Measurements from ENCODE around the gene CHMP6. TPM values are rescaled to one million over a fixed set of nuclear protein-coding genes. Genes with fewer than 3 reads are reported as not detected.

The CHMP6 gene
- total RNA-seq, 2 donors from 2014 or later = 28.4 to 32.5 TPM

- H3K36me3 ChIP-seq (ENCODE audit: control insufficient read depth, insufficient read depth, low read length) = no peaks in the 10 kb centered on the region
- H3K36me3 Mint-ChIP-seq (ENCODE audit: low read depth) = peaks cover 13% of the 10 kb centered on the region
- no peak overlapping the region for H3K4me3 Mint-ChIP-seq
- H3K27ac Mint-ChIP-seq = peak overlapping the region; percentile 70
- H3K27ac ChIP-seq (ENCODE audit: low read depth, low read length) = peak overlapping the region; percentile 55
- H3K27me3 Mint-ChIP-seq (ENCODE audit: insufficient read depth) = no peaks in the 10 kb centered on the region
- no peaks in the 10 kb centered on the region for H3K9me3 Mint-ChIP-seq
- H3K4me3 ChIP-seq (ENCODE audit: low read length) = no peak overlapping the region
- no peak for TF ChIP-seq CTCF (conservative IDR thresholded peaks at IDR 0.05)
- no peaks in the 10 kb centered on the region for H3K27me3 ChIP-seq (ENCODE audit: control insufficient read depth, insufficient read depth, low read length, poor library complexity, severe bottlenecking)
- no peaks in the 10 kb centered on the region for H3K4me1 ChIP-seq (ENCODE audit: control insufficient read depth, insufficient read depth, low read length)
- no peak for DNase-seq
- no peaks in the 10 kb centered on the region for H3K4me1 Mint-ChIP-seq
- no peaks in the 10 kb centered on the region for H3K9me3 ChIP-seq (ENCODE audit: control insufficient read depth, low read length)
- WGBS, 2 experiments (ENCODE audit: insufficient coverage in 1 of 2, insufficient read length in 1 of 2) = 87 to 90% methylated on average over 15 to 17 of the region's 17 CpGs
- no peak overlapping the region for H3K9ac ChIP-seq (ENCODE audit: extremely low read depth, low read length, poor library complexity, severe bottlenecking)
These were observed 23.0 kb upstream of the CHMP6 start for GRCh38 chr17:80968602-80969029.

DNA sequence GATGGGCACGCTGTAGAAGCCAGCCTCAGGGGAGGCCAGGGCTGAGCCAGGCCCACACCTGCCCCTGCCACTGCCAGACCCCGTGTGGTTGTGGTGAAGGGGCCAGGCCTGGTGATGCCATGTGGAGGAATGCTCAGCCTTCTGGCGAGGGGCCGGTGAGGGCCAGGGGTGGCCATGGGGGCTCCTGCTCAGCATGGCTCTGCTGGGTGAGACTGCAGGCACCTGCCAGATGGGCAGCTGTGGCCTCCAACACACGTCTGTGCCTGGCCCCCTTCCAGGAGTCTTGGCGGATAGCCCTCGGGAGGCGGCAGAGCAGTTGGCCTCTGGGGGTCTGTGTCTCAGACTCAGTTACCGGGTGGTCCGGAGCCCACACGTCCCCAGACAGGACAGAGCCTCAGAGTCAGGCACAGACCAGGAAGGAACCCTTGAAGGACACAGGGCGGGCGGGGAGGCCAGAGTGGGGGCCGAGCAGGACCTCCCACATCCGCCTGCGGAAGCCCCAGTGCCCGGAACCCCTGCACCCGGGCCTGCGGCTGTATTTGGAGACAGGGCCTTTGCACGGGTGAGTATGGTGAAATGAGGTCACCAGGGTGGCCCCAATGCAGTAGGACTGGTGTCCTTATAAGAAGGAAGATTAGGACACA is 22.5 kb upstream of the CHMP6 start:
- H3K4me3 ChIP-seq (ENCODE audit: low read length) = no peak overlapping the region
- 88 to 93% methylated on average over 8 to 20 of the region's 20 CpGs for WGBS, 2 experiments (ENCODE audit: insufficient coverage in 1 of 2, insufficient read length in 1 of 2)
- H3K9me3 Mint-ChIP-seq = no peaks in the 10 kb centered on the region
- DNase-seq = no peak
- H3K27me3 Mint-ChIP-seq (ENCODE audit: insufficient read depth) = no peaks in the 10 kb centered on the region
- H3K4me3 Mint-ChIP-seq = no peak overlapping the region
- no peaks in the 10 kb centered on the region for H3K4me1 Mint-ChIP-seq
- no peaks in the 10 kb centered on the region for H3K36me3 ChIP-seq (ENCODE audit: control insufficient read depth, insufficient read depth, low read length)
- no peaks in the 10 kb centered on the region for H3K27me3 ChIP-seq (ENCODE audit: control insufficient read depth, insufficient read depth, low read length, poor library complexity, severe bottlenecking)
- no peaks in the 10 kb centered on the region for H3K9me3 ChIP-seq (ENCODE audit: control insufficient read depth, low read length)
- H3K9ac ChIP-seq (ENCODE audit: extremely low read depth, low read length, poor library complexity, severe bottlenecking) = no peak overlapping the region
- H3K27ac ChIP-seq (ENCODE audit: low read depth, low read length) = no peak overlapping the region
- H3K36me3 Mint-ChIP-seq (ENCODE audit: low read depth) = peaks cover 13% of the 10 kb centered on the region
- no peak for TF ChIP-seq CTCF (conservative IDR thresholded peaks at IDR 0.05)
- H3K27ac Mint-ChIP-seq = peak overlapping the region; percentile 70
- H3K4me1 ChIP-seq (ENCODE audit: control insufficient read depth, insufficient read depth, low read length) = no peaks in the 10 kb centered on the region

GRCh38 chr17:80969674-80970043 is 22.0 kb upstream of the CHMP6 start:
- no peak for TF ChIP-seq CTCF (conservative IDR thresholded peaks at IDR 0.05)
- H3K9me3 ChIP-seq (ENCODE audit: control insufficient read depth, low read length) = no peaks in the 10 kb centered on the region
- Mint-ChIP-seq H3K9me3 (no peaks in the 10 kb centered on the region), H3K27me3 (ENCODE audit: insufficient read depth) (no peaks in the 10 kb centered on the region), H3K27ac (no peak overlapping the region), H3K4me3 (no peak overlapping the region), H3K4me1 (no peaks in the 10 kb centered on the region), H3K36me3 (ENCODE audit: low read depth) (peaks cover 9% of the 10 kb centered on the region)
- no peak overlapping the region for H3K9ac ChIP-seq (ENCODE audit: extremely low read depth, low read length, poor library complexity, severe bottlenecking)
- H3K4me3 ChIP-seq (ENCODE audit: low read length) = no peak overlapping the region
- no peak for DNase-seq
- no peak overlapping the region for H3K27ac ChIP-seq (ENCODE audit: low read depth, low read length)
- 90 to 98% methylated on average over 6 to 10 of the region's 10 CpGs for WGBS, 2 experiments (ENCODE audit: insufficient coverage in 1 of 2, insufficient read length in 1 of 2)
- no peaks in the 10 kb centered on the region for H3K27me3 ChIP-seq (ENCODE audit: control insufficient read depth, insufficient read depth, low read length, poor library complexity, severe bottlenecking)
- H3K4me1 ChIP-seq (ENCODE audit: control insufficient read depth, insufficient read depth, low read length) = no peaks in the 10 kb centered on the region
- no peaks in the 10 kb centered on the region for H3K36me3 ChIP-seq (ENCODE audit: control insufficient read depth, insufficient read depth, low read length)
